ENCODE data around the gene SH2B3.

DNA sequence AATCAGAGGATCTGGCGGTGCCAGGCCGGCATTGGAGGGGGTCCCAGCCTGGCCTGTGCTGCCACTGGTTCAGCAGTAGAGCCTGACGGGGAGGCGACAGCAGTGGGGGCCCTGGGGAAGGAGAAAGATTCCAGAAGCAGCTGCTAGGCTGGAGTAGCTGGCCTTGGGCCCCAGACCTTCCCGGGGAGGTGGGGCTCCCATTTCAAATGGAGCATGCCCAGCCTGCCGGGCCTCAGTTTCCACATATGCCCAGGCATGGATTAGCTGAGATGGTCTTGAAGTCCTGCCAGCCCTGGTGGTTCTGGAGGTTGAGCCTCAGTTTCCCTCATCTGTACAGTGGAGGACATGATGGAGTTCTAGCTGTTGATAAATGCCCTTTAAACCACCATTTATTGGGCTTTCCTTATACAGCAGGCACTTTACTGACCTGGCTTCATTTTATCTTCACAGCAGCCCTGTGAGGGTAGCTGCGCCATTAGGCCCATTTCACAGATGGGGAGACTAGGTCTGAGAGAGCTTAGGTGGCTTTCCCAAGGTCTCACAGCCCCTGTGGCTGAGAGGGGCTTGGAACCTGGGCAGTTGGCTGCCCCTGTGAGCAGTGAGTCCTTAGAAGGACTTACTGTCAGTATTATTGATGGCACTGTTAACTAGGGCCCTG, 21.8 kb downstream of the SH2B3 start:
- TF ChIP-seq, protein P1, sequence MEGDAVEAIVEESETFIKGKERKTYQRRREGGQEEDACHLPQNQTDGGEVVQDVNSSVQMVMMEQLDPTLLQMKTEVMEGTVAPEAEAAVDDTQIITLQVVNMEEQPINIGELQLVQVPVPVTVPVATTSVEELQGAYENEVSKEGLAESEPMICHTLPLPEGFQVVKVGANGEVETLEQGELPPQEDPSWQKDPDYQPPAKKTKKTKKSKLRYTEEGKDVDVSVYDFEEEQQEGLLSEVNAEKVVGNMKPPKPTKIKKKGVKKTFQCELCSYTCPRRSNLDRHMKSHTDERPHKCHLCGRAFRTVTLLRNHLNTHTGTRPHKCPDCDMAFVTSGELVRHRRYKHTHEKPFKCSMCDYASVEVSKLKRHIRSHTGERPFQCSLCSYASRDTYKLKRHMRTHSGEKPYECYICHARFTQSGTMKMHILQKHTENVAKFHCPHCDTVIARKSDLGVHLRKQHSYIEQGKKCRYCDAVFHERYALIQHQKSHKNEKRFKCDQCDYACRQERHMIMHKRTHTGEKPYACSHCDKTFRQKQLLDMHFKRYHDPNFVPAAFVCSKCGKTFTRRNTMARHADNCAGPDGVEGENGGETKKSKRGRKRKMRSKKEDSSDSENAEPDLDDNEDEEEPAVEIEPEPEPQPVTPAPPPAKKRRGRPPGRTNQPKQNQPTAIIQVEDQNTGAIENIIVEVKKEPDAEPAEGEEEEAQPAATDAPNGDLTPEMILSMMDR (IDR thresholded peaks at IDR 0.05): no peak
- no peak for TF ChIP-seq EZH2 (IDR thresholded peaks at IDR 0.05; ENCODE audit: borderline replicate concordance, insufficient read depth, low read depth, low read length, poor library complexity, severe bottlenecking)
